HEK293 (cell line): ENCODE measurements around the gene CLIC2.
"Not testable (repeated sequence)": the region's sequence is repeated elsewhere in the genome, so short reads cannot be mapped to it uniquely, and the experiment has no call there.

Experiments
- CTCF ChIA-PET: fragments of 350-600 bp; formaldehyde crosslinking; extraction: SDS; loops from one replicate; lab custom pipeline; 2021; ENCODE audit warnings: antibody characterized with exemption; lab: Yijun Ruan, JAX
- POLR2A ChIA-PET: fragments of 300-600 bp; formaldehyde crosslinking; extraction: SDS; loops from one replicate; lab custom pipeline; 2020; ENCODE audit warnings: antibody characterized with exemption, inconsistent platforms; lab: Yijun Ruan, JAX
- H3K27ac ChIP-seq: fragments of 200-500 bp; sonication (Bioruptor generic); 2 replicates; pipeline ENCODE4 v1.5.1; 2014; ENCODE audit warnings: low read depth, low read length, control low read depth, inconsistent platforms; ENCODE audit errors: extremely low read depth
- H3K36me3 ChIP-seq, 2 experiments: fragments of 200-500 bp in 1 of 2; sonication (Bioruptor generic) in 1 of 2; 1 replicate in 1 of 2; 2 replicates in 1 of 2; pipeline ENCODE4 v1.5.1; 2014 to 2017; ENCODE audit warnings: inconsistent platforms in 2 of 2, low read length in 2 of 2; ENCODE audit not compliant: control insufficient read depth in 2 of 2, insufficient read depth in 1 of 2
- H3K4me1 ChIP-seq: fragments of 200-500 bp; sonication (Bioruptor generic); 2 replicates; pipeline ENCODE4 v1.5.1; 2014; ENCODE audit warnings: mild to moderate bottlenecking, low read length, inconsistent platforms; ENCODE audit not compliant: control insufficient read depth, insufficient read depth
- H3K4me3 ChIP-seq: 2 replicates; pipeline ENCODE4 v1.5.1; 2011; ENCODE audit warnings: low read depth, mild to moderate bottlenecking, control low read depth, low read length, moderate library complexity
- H3K9me3 ChIP-seq: fragments of 200-500 bp; sonication (Bioruptor generic); 2 replicates; pipeline ENCODE4 v1.5.1; 2014; ENCODE audit warnings: low read depth, low read length, inconsistent platforms; ENCODE audit not compliant: control insufficient read depth, insufficient read depth
- KLF9 ChIP-seq: fragments of 450-650 bp; formaldehyde crosslinking; IDR thresholded peaks from 2 replicates; pipeline ENCODE4 v1.5.1; 2016; ENCODE audit warnings: missing biosample characterization, missing genetic modification characterization, low read depth
- OVOL3 ChIP-seq: fragments of 450-650 bp; formaldehyde crosslinking; IDR thresholded peaks from 2 replicates; pipeline ENCODE4 v1.5.1; 2016; ENCODE audit warnings: missing biosample characterization, missing genetic modification characterization
- ZBTB8A ChIP-seq: fragments of 450-650 bp; formaldehyde crosslinking; IDR thresholded peaks from 2 replicates; pipeline ENCODE4 v1.5.1; 2016; ENCODE audit warnings: missing biosample characterization, missing genetic modification characterization
- ZNF202 ChIP-seq: fragments of 450-650 bp; formaldehyde crosslinking; IDR thresholded peaks from 2 replicates; pipeline ENCODE4 v1.5.1; 2016; ENCODE audit warnings: missing biosample characterization, missing genetic modification characterization, borderline replicate concordance
- ZNF391 ChIP-seq: fragments of 450-650 bp; formaldehyde crosslinking; IDR thresholded peaks from 2 replicates; pipeline ENCODE4 v1.5.1; 2016; ENCODE audit warnings: low read depth, missing biosample characterization, missing genetic modification characterization, borderline replicate concordance
- ZNF510 ChIP-seq: fragments of 450-650 bp; formaldehyde crosslinking; IDR thresholded peaks from 2 replicates; pipeline ENCODE4 v1.5.1; 2018; ENCODE audit warnings: mild to moderate bottlenecking, missing genetic modification characterization, missing biosample characterization; ENCODE audit not compliant: insufficient replicate concordance
- ZNF514 ChIP-seq: fragments of 450-650 bp; formaldehyde crosslinking; IDR thresholded peaks from 2 replicates; pipeline ENCODE4 v1.5.1; 2016; ENCODE audit warnings: missing biosample characterization, missing genetic modification characterization
- ZNF518A ChIP-seq: fragments of 450-650 bp; formaldehyde crosslinking; conservative IDR thresholded peaks from 2 replicates; pipeline ENCODE4 v1.5.1; 2016; ENCODE audit warnings: low read depth, missing biosample characterization, missing genetic modification characterization
- ZNF624 ChIP-seq: fragments of 450-650 bp; formaldehyde crosslinking; IDR thresholded peaks from 2 replicates; pipeline ENCODE4 v1.5.1; 2017; ENCODE audit warnings: missing biosample characterization, missing genetic modification characterization
- ZNF629 ChIP-seq: fragments of 450-650 bp; formaldehyde crosslinking; IDR thresholded peaks from 2 replicates; pipeline ENCODE4 v1.5.1; 2017; ENCODE audit warnings: missing biosample characterization, missing genetic modification characterization
- ZNF707 ChIP-seq: fragments of 450-650 bp; formaldehyde crosslinking; IDR thresholded peaks from 2 replicates; pipeline ENCODE4 v1.5.1; 2016; ENCODE audit warnings: missing biosample characterization, missing genetic modification characterization

Gene CLIC2

GRCh38 chrX:155334486-155335336 lies at the start of gene CLIC2:
CLIC2 (minus strand) TSS chrX:155334614; CDS start chrX:155334427, 187 bp downstream.
- no peak within 1 kb of the TSS for H3K4me3 ChIP-seq
- TF ChIP-seq KLF9 (tag by site-specific recombination) (no peak), ZNF202 (tag by site-specific recombination) (no peak), ZNF510 (no peak), OVOL3 (tag by site-specific recombination) (no peak), ZNF514 (tag by site-specific recombination) (no peak), ZNF624 (tag by site-specific recombination) (no peak), ZBTB8A (tag by site-specific recombination) (no peak), ZNF391 (tag by site-specific recombination) (no peak), ZNF629 (tag by site-specific recombination) (no peak), ZNF707 (tag by site-specific recombination) (no peak), ZNF518A (tag by site-specific recombination) (no peak)
- CTCF ChIA-PET = no interaction called here
- POLR2A ChIA-PET = no interaction called here
- H3K4me1 ChIP-seq = no peaks in the 10 kb centered on the region
- H3K9me3 ChIP-seq = no peaks in the 10 kb centered on the region
- no peaks in the 10 kb centered on the region for H3K36me3 ChIP-seq
- H3K27ac ChIP-seq = no peak within 1 kb of the TSS

- H3K4me3 ChIP-seq = not testable (repeated sequence)
Observed at GRCh38 chrX:155382529-155382967, 48.1 kb upstream of the CLIC2 start.

DNA sequence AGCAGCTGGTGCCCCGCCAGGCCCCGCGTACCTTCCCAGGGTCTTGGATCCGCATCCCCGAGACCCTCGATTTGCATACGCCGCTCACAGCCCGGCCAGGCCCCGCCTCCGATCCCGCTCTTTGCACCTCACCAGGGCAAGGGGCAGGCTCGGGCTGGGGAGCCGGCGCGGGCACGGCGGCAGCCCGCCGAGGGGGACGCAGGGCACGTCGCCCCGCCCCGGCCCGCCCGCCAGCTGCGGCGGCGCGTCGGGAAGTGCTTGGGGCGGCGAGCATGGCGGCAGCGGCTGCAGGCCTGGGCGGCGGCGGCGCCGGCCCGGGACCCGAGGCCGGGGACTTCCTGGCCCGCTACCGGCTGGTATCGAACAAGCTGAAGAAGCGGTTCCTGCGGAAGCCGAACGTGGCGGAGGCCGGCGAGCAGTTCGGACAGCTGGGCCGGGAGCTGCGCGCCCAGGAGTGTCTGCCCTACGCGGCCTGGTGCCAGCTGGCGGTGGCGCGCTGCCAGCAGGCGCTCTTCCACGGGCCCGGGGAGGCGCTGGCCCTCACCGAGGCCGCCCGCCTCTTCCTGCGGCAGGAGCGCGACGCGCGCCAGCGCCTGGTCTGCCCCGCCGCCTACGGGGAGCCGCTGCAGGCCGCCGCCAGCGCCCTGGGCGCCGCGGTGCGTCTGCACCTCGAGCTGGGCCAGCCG lies 47.6 kb upstream of the CLIC2 start, which contains the start of gene F8A2:
Gene F8A2 (plus strand): TSS at position 253 of the 686 bp plus-strand sequence. CDS start 20 bp downstream, at position 273.
- H3K36me3 ChIP-seq, CTCF ChIA-PET, H3K4me3 ChIP-seq, H3K9me3 ChIP-seq, POLR2A ChIA-PET, H3K4me1 ChIP-seq, H3K27ac ChIP-seq: not testable (repeated sequence)

More at GRCh38 chrX:155382529-155382967, 48.1 kb upstream of the CLIC2 start:
- H3K9me3 ChIP-seq, CTCF ChIA-PET, H3K27ac ChIP-seq, H3K36me3 ChIP-seq, H3K4me1 ChIP-seq, POLR2A ChIA-PET: not testable (repeated sequence)

- H3K4me3 ChIP-seq, H3K4me1 ChIP-seq, POLR2A ChIA-PET, CTCF ChIA-PET, H3K36me3 ChIP-seq, H3K9me3 ChIP-seq, H3K27ac ChIP-seq: not testable (repeated sequence)
Observed at GRCh38 chrX:155379802-155380201, 45.4 kb upstream of the CLIC2 start.

- POLR2A ChIA-PET, H3K4me3 ChIP-seq, H3K27ac ChIP-seq, H3K36me3 ChIP-seq, CTCF ChIA-PET, H3K4me1 ChIP-seq, H3K9me3 ChIP-seq: not testable (repeated sequence)
Observed at GRCh38 chrX:155373777-155374458, 39.5 kb upstream of the CLIC2 start.

DNA sequence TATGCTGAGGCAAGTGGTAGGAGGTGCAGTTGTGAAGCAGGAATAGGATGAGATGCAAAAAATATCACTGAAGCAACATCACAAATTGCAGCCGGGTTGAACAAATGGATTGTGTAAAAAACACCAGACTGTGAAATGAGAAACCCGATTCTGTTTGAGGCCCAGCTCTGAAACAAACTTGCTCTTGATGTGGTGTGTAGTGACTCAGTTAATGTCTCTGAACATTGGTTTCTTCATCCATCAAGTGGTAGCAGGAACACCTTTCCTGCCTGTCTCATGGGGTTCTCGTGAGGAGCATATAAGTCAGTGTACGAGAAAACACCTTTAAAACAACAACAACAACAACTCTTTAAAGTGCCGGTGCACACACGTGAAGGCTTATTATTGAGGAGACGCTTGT lies 29.3 kb upstream of the CLIC2 start:
- H3K4me3 ChIP-seq, H3K9me3 ChIP-seq, H3K27ac ChIP-seq, CTCF ChIA-PET, H3K4me1 ChIP-seq, H3K36me3 ChIP-seq, POLR2A ChIA-PET: not testable (repeated sequence)
